GM12878 (cell line): ENCODE measurements around the gene BMF. TPM values are rescaled to one million over a fixed set of nuclear protein-coding genes. Genes with fewer than 3 reads are reported as not detected.

Experiments
- ATAC-seq: fragments of 200-7000 bp; cut with Tn5 transposase; 3 replicates; pipeline ENCODE4 v1.9.1; 2020; ENCODE audit warnings: mild to moderate bottlenecking, moderate library complexity
- BruUV-seq: library from RNA; stranded (reverse); fragments of 400-500 nt; replicated peaks from 2 replicates; lab custom pipeline; 2021; lab: Mats Ljungman, UMichigan
- CTCF ChIA-PET: fragments of 300-600 bp; sonication (Branson Sonifier 250); formaldehyde crosslinking; extraction: SDS; loops from one replicate; lab custom pipeline; 2021; ENCODE audit warnings: inconsistent platforms; lab: Yijun Ruan, JAX
- POLR2A ChIA-PET: fragments of 350-600 bp; formaldehyde crosslinking; extraction: SDS; loops from one replicate; lab custom pipeline; 2021; ENCODE audit warnings: inconsistent platforms; lab: Charles Lee
- RAD21 ChIA-PET: fragments of 300-600 bp; sonication (Branson Sonifier 250); formaldehyde crosslinking; loops from one replicate; lab custom pipeline; 2023; ENCODE audit warnings: antibody characterized with exemption; ENCODE audit not compliant: unreplicated experiment; lab: Charles Lee
- SMC1A ChIA-PET: fragments of 300-600 bp; sonication (Branson Sonifier 250); formaldehyde crosslinking; loops from one replicate; lab custom pipeline; 2023; ENCODE audit not compliant: unreplicated experiment, uncharacterized antibody; lab: Charles Lee
- DNase-seq: peaks from one replicate; pipeline ENCODE4 v3.0.0-alpha.2; 2011; ENCODE audit warnings: low read depth, low spot score
- FAIRE-seq: peaks from 3 replicates; lab custom pipeline; 2011; peaks lifted over from hg19 to GRCh38; lab: Jason Lieb, UNC
- H2AFZ ChIP-seq: 2 replicates; pipeline ENCODE4 v1.6.0; 2011; ENCODE audit warnings: low read depth, low read length, control low read depth; ENCODE audit not compliant: control insufficient read depth
- H3K27ac ChIP-seq: 2 replicates; pipeline ENCODE4 v1.5.1; 2011; ENCODE audit warnings: control low read depth; ENCODE audit not compliant: control insufficient read depth, insufficient read depth
- H3K27me3 ChIP-seq, 2 experiments: replicated peaks in 1 of 2; 2 replicates each; pipeline versions ENCODE4 v1.6.0 to v1.6.1; 2011; ENCODE audit warnings: low read length in 1 of 2; ENCODE audit not compliant: control insufficient read depth in 2 of 2, insufficient read depth in 2 of 2
- H3K36me3 ChIP-seq, 2 experiments: 2 replicates each; pipeline ENCODE4 v1.5.1; 2011; ENCODE audit warnings: low read length in 1 of 2; ENCODE audit not compliant: control insufficient read depth in 2 of 2, insufficient read depth in 2 of 2
- H3K4me1 ChIP-seq: 2 replicates; pipeline ENCODE4 v1.6.1; 2011; ENCODE audit warnings: mild to moderate bottlenecking, low read length, moderate library complexity, mixed read lengths; ENCODE audit not compliant: control insufficient read depth, insufficient read depth
- H3K4me2 ChIP-seq: 2 replicates; pipeline ENCODE4 v1.6.0; 2011; ENCODE audit warnings: control low read depth; ENCODE audit not compliant: control insufficient read depth, insufficient read depth
- H3K4me3 ChIP-seq: fragments of 200-600 bp; sonication (generic); 2 replicates; pipeline ENCODE4 v1.5.1; 2016
- H3K79me2 ChIP-seq: 2 replicates; pipeline ENCODE4 v1.6.0; 2011; ENCODE audit warnings: low read length; ENCODE audit not compliant: control insufficient read depth, insufficient read depth
- H3K9ac ChIP-seq: 2 replicates; pipeline ENCODE4 v1.8.0; 2011; ENCODE audit warnings: low read length, control low read depth, mixed read lengths; ENCODE audit not compliant: control insufficient read depth, insufficient read depth
- H3K9me3 ChIP-seq: replicated peaks from 3 replicates; pipeline ENCODE4 v1.5.1; 2011; ENCODE audit warnings: mild to moderate bottlenecking, low read length; ENCODE audit not compliant: control insufficient read depth, insufficient read depth
- H4K20me1 ChIP-seq: 2 replicates; pipeline ENCODE4 v1.6.0; 2011; ENCODE audit not compliant: control insufficient read depth, insufficient read depth
- ATF2 ChIP-seq: IDR thresholded peaks from 2 replicates; pipeline ENCODE4 v1.6.1; 2012; ENCODE audit warnings: low read length, inconsistent platforms
- BACH1 ChIP-seq: fragments of 450-650 bp; IDR thresholded peaks from 2 replicates; pipeline ENCODE4 v1.6.1; 2017; ENCODE audit warnings: mild to moderate bottlenecking, borderline replicate concordance
- IRF3 ChIP-seq: fragments of 450-650 bp; IDR thresholded peaks from 2 replicates; pipeline ENCODE4 v1.6.1; 2014; ENCODE audit warnings: mild to moderate bottlenecking
- MAX ChIP-seq: IDR thresholded peaks from 2 replicates; pipeline ENCODE4 v1.6.1; 2012; ENCODE audit warnings: low read depth, low read length, improper control_type of control experiment
- NFYB ChIP-seq: IDR thresholded peaks from 2 replicates; pipeline ENCODE4 v1.6.1; 2011; ENCODE audit warnings: low read depth, mild to moderate bottlenecking, low read length, improper control_type of control experiment, moderate library complexity; ENCODE audit not compliant: insufficient read depth
- PBX3 ChIP-seq: IDR thresholded peaks from 2 replicates; pipeline ENCODE4 v1.6.1; 2011; ENCODE audit warnings: mild to moderate bottlenecking, low read depth, low read length, moderate library complexity; ENCODE audit not compliant: insufficient replicate concordance
- POU2F2 ChIP-seq: IDR thresholded peaks from 3 replicates; pipeline ENCODE4 v1.6.1; 2011; ENCODE audit warnings: low read depth, mild to moderate bottlenecking, low read length, borderline replicate concordance
- RAD51 ChIP-seq: fragments of 450-650 bp; IDR thresholded peaks from 2 replicates; pipeline ENCODE4 v1.6.1; 2016; ENCODE audit warnings: moderate library complexity, mild to moderate bottlenecking, inconsistent platforms
- SIX5 ChIP-seq: IDR thresholded peaks from 2 replicates; pipeline ENCODE4 v1.6.1; 2011; ENCODE audit warnings: mild to moderate bottlenecking, low read depth, low read length, moderate library complexity; ENCODE audit not compliant: severe bottlenecking
- SKIL ChIP-seq: fragments of 450-650 bp; IDR thresholded peaks from 2 replicates; pipeline ENCODE4 v1.6.1; 2017; ENCODE audit warnings: mild to moderate bottlenecking, low read depth, inconsistent platforms; ENCODE audit not compliant: poor library complexity, severe bottlenecking
- SREBF2 ChIP-seq: IDR thresholded peaks from 2 replicates; pipeline ENCODE4 v1.6.1; 2012; ENCODE audit warnings: mild to moderate bottlenecking, low read length
- SRF ChIP-seq, 2 experiments: IDR thresholded peaks; 2 replicates each; pipeline ENCODE4 v1.6.1; 2011; ENCODE audit warnings: low read depth in 2 of 2, low read length in 2 of 2, mild to moderate bottlenecking in 1 of 2, moderate library complexity in 1 of 2
- YBX1 ChIP-seq: fragments of 450-650 bp; IDR thresholded peaks from 2 replicates; pipeline ENCODE4 v1.6.1; 2016; ENCODE audit warnings: antibody characterized with exemption
- ZBED1 ChIP-seq: IDR thresholded peaks from 2 replicates; pipeline ENCODE4 v1.6.1; 2016; ENCODE audit warnings: borderline replicate concordance
- ZNF384 ChIP-seq: IDR thresholded peaks from 2 replicates; pipeline ENCODE4 v1.6.1; 2012; ENCODE audit warnings: low read depth, mild to moderate bottlenecking, low read length, improper control_type of control experiment, borderline replicate concordance
- WGBS: methylation state at CpG from one replicate; pipeline ENCODE4 v1.1.6; 2016; ENCODE audit warnings: low lambda C conversion rate; ENCODE audit not compliant: insufficient replicate concordance, insufficient coverage; ENCODE audit errors: missing lambda C conversion rate; 5-methylcytosine and 5-hydroxymethylcytosine counted together
- in situ Hi-C: fragments of 300-500 bp; cut with MboI; formaldehyde crosslinking; loops from 9 replicates; pipeline ENCODE4 v1.14.3; 2018; ENCODE audit warnings: mixed read lengths
- intact Hi-C: fragments of 100-400 bp; cut with micrococcal nuclease; formaldehyde crosslinking; loops from one replicate; pipeline ENCODE4 v1.14.2; 2022; ENCODE audit not compliant: unreplicated experiment
- polyA plus RNA-seq, 11 experiments: library from polyadenylated mRNA; depleted of rRNA in 4 of 11; unstranded in 6 of 11; stranded (reverse) in 5 of 11; fragments of >200 nt; fragmentation: Nextera tagmentation in 4 of 11; fragmentation: Illumina TruSeq in 1 of 11; extraction: Ambion mirVana in 4 of 11; extraction: Trizol in 1 of 11; gene quantifications; 1 replicate in 1 of 11; 2 replicates in 10 of 11; pipeline versions ENCODE4 v1.2.1 to v1.2.3, GENCODE V29; 2011 to 2016; ENCODE audit warnings: inconsistent platforms in 2 of 11, missing spikeins in 2 of 11, low read depth in 1 of 11
- total RNA-seq, 4 experiments: library from RNA; depleted of rRNA in 3 of 4; stranded (reverse); fragments of >200 nt in 3 of 4; fragmentation: Illumina TruSeq in 1 of 4; extraction: Trizol in 1 of 4; gene quantifications; 2 replicates each; pipeline versions ENCODE4 v1.2.1 to v1.2.3, GENCODE V29; 2013 to 2021

The BMF gene
- total and polyA plus RNA-seq, 10 of the 15 experiments (the other 5 are each of a cell fraction or from before 2014, with no cell fraction given): 0.82 to 34.9 (median 16.9) TPM

- H3K27me3 ChIP-seq: no peaks in the 10 kb centered on the region
- H3K27ac ChIP-seq: peak overlapping the region; percentile 100
- peak; percentile 12 for ATAC-seq
- no TSS peak for BruUV-seq
- in situ Hi-C loops: no loop called here
- peak overlapping the region; percentile 77 for H3K4me2 ChIP-seq
- peak; percentile 68 for DNase-seq
- H2AFZ ChIP-seq: no peak overlapping the region; the same call in 1 of the 2 replicates
- 11% methylated on average over 8 of the region's 8 CpGs for WGBS
- H3K36me3 ChIP-seq: peaks cover 5 to 6% of the 10 kb centered on the region in 2 experiments
- intact Hi-C loops: no loop called here
- H4K20me1 ChIP-seq: no peaks in the 10 kb centered on the region
- peaks cover 85% of the 10 kb centered on the region for H3K4me1 ChIP-seq
- ChIA-PET POLR2A (interaction anchor here (0.6 to 17.1 kb wide), 13 partner anchors 8 to 952 kb away, joined by 3 to 307 read pairs (median 6); partner anchors contain the start of genes BMF and BUB1B), CTCF (interaction anchor here (1.0 to 19.0 kb wide), 8 partner anchors 9 to 121 kb away, joined by 3 to 776 read pairs (median 16); partner anchors contain the start of genes BMF and SRP14), SMC1A (interaction anchor here (0.6 to 43.9 kb wide), 10 partner anchors 8 to 1592 kb away, joined by 3 to 1082 read pairs (median 51); partner anchors contain the start of genes BMF, BUB1B and SRP14), RAD21 (interaction anchor here (0.7 to 24.6 kb wide), 13 partner anchors 8 to 311 kb away, joined by 3 to 903 read pairs (median 5); partner anchors contain the start of genes BMF and IVD)
- no peak for FAIRE-seq
- H3K79me2 ChIP-seq: peaks cover 59% of the 10 kb centered on the region
- no peaks in the 10 kb centered on the region for H3K9me3 ChIP-seq
- peak overlapping the region; percentile 56 for H3K9ac ChIP-seq
- H3K4me3 ChIP-seq: peak overlapping the region; percentile 18; the same call in 1 of the 2 replicates
- TF ChIP-seq NFYB (no peak), BACH1 (no peak), IRF3 (no peak), SKIL (no peak), SREBF2 (no peak), SRF (IDR thresholded peaks at IDR 0.05; ENCODE audit: low read depth in 2 of 2, low read length in 2 of 2) (no peak), ZNF384 (peak; percentile 94), RAD51 (no peak), ZBED1 (peak; percentile 70; the same call in 1 of the 2 replicates), YBX1 (no peak), MAX (peak; percentile 20; the same call in 1 of the 2 replicates), POU2F2 (0 out of 3 replicates have a peak, but pooled peaks have one; percentile 60), SIX5 (no peak), PBX3 (no peak), ATF2 (no peak)
Measured at GRCh38 chr15:40096094-40096891, 12.4 kb downstream of the BMF start.
